OCI-M1 (cell line): Measurements from ENCODE around the gene SORCS2.

Experiments used
- DNase-seq: peaks from one replicate; lab custom pipeline; 2025; lab: John Stamatoyannopoulos, UW

The SORCS2 gene

GRCh38 chr4:7474320-7474719, 282.0 kb downstream of the SORCS2 start:
- DNase-seq = no peak

GRCh38 chr4:7475207-7475606, 282.9 kb downstream of the SORCS2 start:
- no peak for DNase-seq

- DNase-seq = no peak
Observed at GRCh38 chr4:7476820-7477219, 284.5 kb downstream of the SORCS2 start.

- no peak for DNase-seq
Observed at GRCh38 chr4:7477695-7478094, 285.4 kb downstream of the SORCS2 start.

DNA sequence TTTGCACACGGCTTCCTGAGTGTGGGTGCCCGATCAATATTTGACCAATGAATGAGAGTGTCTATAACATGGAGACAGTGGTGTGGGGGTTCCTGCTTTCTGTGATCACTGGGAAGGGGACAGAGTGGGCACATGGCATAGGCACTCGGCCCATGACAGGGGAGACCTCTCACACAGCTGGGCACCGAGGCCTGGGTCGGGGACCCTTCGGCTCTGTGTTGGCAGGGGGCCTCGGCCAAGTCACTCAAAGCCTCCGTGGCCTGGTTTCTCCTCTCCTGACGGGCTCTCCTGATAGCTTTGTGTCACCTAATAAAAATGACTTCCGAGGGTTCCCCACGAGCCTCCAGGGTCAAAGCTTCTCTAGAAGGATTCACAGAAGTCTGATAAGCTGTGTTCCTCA, 286.3 kb downstream of the SORCS2 start:
- no peak for DNase-seq

DNA sequence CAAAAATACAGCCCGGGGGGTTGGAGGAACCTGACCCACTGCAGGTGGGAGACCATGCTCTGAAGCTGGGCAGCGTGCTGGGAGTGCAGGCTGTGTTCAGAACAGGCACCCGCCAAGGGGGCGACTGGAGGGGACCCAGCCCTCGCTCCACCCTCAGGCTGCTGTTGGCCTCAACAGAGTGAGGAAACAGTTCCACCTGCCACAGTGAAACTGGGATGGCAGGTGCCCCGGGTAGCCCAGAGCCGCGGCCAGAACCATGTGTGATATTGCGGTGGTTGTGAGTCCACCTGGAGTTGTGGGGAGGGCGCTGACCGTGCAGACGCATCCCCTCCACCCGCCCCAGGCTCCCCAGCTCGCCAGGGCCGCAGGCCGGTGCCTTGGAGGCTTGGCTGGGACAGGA, 288.1 kb downstream of the SORCS2 start:
- DNase-seq = no peak

- no peak for DNase-seq
Observed at GRCh38 chr4:7481227-7481626, 288.9 kb downstream of the SORCS2 start.

DNA sequence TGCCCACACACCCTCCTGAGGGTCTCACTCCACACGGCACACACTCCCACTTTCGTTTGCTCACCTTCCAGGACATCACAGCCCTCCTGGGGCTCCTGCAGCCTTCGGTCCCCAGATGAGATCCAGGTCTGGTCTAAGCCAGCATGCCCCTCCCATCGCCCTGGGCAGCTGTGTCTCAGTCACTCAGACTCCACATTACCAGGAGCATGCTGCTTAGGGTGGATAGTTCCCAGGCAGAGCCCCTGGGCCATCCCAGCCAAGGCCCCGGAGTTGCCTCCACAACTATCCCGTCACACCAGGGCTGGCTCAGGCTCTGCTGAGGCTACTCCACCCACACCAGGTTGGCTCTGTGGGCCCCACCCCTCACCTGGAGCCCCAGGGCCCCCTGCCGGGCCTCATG, 292.8 kb downstream of the SORCS2 start:
- DNase-seq = no peak

GRCh38 chr4:7486101-7486500, 293.8 kb downstream of the SORCS2 start:
- no peak for DNase-seq

- DNase-seq = no peak
Observed at GRCh38 chr4:7487502-7487901, 295.2 kb downstream of the SORCS2 start.

DNA sequence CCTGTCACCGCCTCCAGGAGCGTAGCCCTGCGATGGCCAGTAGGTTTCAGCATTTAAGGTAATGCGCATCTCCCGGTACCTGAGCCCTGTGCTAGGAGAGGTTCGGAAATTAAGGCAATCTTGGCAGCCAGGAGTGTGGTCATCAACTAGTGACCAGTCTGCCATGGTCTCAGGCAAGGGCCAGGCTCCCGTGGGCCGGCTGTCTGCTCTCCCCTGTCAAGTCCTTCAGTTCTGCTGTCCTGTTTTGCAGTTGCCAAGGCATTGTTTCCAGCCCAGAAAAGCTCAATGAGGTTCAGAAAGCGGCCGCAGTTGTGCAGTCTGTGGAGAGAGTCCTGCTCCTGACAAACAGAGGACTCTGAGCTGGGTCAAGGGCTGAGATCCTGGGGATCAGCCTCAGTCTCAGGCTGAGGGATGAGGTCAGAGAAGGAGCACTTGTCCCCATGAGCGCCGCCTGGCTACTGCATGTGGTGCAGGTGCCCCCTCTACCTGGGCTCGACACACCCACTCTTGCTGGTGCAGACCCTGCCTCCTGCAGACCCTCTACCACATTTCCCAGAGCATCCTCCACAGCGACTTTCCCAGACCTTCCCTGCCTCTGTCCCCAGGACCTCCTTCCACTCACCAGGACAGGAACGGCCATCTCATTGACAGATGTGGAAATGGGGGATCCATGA, 295.8 kb downstream of the SORCS2 start:
- DNase-seq = no peak

DNA sequence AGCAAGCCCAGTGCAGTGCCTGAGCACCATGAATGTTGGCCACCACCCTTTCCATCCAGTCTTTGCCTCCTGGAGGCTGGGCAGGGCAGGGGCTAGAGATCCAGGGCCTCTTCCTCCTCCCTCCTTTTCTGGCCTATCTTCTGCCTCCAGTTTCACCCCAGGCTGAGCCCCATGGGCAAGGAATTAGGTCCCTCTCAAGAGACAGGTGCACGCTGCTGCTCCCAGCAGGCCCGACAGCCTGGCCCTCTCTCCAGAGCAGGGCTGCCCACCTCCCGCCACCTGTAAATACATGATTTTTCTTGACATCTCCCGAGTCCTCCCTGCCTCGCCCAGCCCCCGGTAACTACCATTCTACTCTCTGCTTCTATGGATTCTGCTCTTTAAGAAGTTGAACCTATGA, 299.6 kb downstream of the SORCS2 start:
- DNase-seq = no peak

DNA sequence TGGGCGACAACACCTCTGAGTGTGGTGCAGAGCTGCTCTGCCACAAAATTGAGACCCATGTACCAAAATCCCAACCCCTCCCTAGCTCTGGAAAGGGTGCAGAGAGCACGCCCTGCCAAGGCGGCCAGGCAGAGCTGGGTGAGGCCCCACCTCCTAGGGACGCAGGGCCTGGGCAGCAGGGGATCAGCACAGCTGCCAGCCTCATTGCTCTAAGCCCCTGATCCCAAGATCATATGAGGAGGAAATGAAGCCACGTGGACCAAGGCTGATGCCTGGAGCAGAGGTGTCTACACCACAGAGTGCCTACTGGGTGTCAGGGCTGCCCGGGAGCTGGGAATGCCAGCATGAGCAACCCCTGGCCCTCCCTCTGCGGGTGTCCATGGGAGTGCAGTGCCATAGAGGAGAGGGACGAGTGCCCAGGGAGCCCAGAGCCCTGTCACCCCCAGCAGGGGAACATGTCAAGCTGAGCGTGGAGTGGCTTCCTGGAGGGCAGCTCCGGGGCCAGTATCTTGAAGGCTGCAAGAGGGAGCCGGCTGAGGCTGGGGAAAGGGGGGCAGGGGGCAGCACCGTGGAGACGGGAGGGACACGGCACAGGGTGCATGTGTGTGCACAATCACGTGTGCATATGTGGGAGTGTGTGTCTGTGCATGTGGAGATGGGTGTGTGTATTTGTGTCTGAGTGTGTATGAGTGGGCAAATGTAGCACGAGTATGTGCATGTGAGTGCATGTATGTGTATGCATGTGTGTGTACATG, 306.3 kb downstream of the SORCS2 start:
- no peak for DNase-seq

DNA sequence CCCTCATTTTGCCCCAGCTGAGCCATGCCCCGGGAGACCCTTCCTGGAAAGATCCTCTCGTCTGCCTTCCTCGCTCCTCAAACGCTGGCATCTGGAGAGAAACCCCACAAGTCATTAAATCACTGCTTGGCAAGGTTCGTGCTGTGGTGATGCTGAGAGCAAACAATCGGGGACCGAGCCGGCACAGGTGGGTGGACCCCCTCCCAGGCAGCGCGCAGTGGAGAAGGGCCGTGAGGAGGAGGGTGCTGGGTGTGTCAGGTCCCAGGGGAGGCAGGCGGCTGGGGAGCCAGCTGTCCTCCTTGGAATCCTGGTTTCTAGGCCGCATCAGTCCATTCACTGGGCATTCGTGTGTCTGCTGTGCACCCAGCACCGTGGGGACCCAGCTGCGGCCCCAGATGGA, 307.3 kb downstream of the SORCS2 start:
- DNase-seq = no peak

DNA sequence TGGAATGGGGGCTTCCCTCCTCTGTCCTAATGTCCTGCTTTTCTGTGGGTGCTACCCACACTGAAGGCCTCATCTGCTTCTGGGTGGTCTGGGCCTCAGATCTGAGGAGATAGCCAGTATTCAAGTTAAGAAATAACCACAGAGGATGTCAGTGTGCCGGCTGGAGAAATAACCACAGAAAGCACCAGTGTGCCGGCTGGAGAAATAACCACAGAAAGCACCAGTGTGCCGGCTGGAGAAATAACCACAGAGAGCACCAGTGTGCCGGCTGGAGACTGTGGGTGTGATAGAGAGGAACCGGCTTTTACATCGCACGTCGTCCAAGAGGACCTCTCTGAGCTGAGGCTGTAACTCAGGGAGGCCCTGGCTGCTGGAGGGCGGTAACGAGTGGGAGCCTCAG, 308.1 kb downstream of the SORCS2 start:
- no peak for DNase-seq

DNA sequence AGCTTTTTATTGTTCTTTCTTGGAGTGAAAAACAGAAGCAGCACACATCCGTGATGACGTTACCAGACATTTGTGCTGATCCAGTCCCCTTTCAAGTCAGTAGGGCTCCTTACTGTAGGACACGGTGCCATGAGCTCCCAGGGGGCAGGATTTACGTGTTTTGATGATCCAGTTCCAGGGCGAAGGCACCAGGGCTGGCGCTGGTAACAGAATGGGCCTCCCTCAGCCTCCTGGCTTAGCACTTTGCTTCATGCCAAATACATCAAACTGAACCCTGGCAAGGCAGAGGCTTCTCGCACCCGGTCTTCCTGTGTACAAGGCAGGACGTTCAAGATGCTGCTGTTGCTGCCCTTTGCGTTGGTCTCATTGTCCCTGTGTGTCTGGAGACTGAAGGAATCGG, 309.0 kb downstream of the SORCS2 start:
- DNase-seq = no peak

- no peak for DNase-seq
Observed at GRCh38 chr4:7501873-7502272, 309.5 kb downstream of the SORCS2 start.

DNA sequence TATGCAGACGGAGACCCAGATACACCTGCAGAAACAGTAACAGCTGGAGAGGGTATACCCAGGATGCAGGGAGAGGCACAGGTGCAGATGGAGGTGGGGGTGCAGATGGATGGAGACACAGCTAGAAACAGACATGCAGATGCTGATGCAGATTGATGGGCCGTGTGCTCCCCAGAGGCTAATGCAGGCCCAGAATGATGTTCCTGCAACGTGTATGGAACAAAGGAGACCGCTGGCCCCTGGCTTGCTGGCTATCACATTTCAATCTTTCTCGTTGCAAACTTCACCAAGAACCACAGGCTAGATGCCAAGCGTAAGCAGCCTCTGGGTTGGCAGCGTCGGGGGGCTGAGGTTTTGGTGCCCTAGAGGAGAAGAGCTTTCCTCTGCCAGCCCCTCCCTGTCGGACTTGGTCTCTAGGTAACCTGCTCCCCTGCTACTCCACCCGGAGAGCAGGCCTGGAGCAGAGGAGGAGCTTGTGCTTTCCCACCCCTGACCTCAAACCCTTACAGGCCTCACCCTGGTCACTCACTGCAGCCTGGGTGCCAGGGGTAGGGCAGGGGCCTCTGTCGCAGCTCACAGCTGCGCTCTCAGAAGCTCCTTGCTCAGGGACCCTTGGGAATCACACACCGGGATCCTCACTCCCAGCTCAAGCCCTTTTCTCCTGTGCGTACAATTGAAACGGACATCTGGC, 311.4 kb downstream of the SORCS2 start:
- DNase-seq = no peak

- no peak for DNase-seq
Observed at GRCh38 chr4:7505116-7505900, 313.0 kb downstream of the SORCS2 start.

GRCh38 chr4:7506119-7506518, 313.8 kb downstream of the SORCS2 start:
- DNase-seq = no peak

GRCh38 chr4:7506572-7506971, 314.2 kb downstream of the SORCS2 start:
- DNase-seq = no peak

GRCh38 chr4:7507381-7507780, 315.0 kb downstream of the SORCS2 start:
- no peak for DNase-seq
